WTC11 (cell line): Measurements from ENCODE around the gene TMEM223. TPM values are rescaled to one million over a fixed set of nuclear protein-coding genes. Genes with fewer than 3 reads are reported as not detected.
"Not testable (repeated sequence)": the region's sequence is repeated elsewhere in the genome, so short reads cannot be mapped to it uniquely, and the experiment has no call there.

Experiments used
- ATAC-seq: fragments of 200-7000 bp; cut with Tn5 transposase; 2 replicates; pipeline ENCODE4 v1.10.0; 2021; ENCODE audit warnings: mild to moderate bottlenecking, moderate library complexity
- CTCF ChIA-PET: fragments of 300-600 bp; sonication (Branson Sonifier 250); formaldehyde crosslinking; loops from one replicate; lab custom pipeline; 2021; ENCODE audit warnings: antibody characterized with exemption; lab: Charles Lee
- POLR2A ChIA-PET: fragments of 350-600 bp; sonication (Branson Sonifier 250); formaldehyde crosslinking; loops from one replicate; lab custom pipeline; 2021; ENCODE audit warnings: antibody characterized with exemption; lab: Charles Lee
- DNase-seq: peaks from one replicate; pipeline ENCODE4 v3.0.0; 2021; ENCODE audit warnings: low spot score
- H3K27ac Mint-ChIP-seq: 2 replicates; pipeline ENCODE4 v1.8.0; 2021; ENCODE audit warnings: mixed read lengths
- H3K27me3 Mint-ChIP-seq: 2 replicates; pipeline ENCODE4 v1.8.0; 2021; ENCODE audit warnings: low read depth, mild to moderate bottlenecking, moderate library complexity, mixed read lengths
- H3K36me3 Mint-ChIP-seq: 2 replicates; pipeline ENCODE4 v1.8.0; 2021; ENCODE audit warnings: mixed read lengths
- H3K4me1 Mint-ChIP-seq: 2 replicates; pipeline ENCODE4 v1.8.0; 2022; ENCODE audit warnings: mixed read lengths
- H3K4me3 Mint-ChIP-seq: 2 replicates; pipeline ENCODE4 v1.8.0; 2021; ENCODE audit warnings: mild to moderate bottlenecking, moderate library complexity, mixed read lengths
- H3K9me3 Mint-ChIP-seq: 2 replicates; pipeline ENCODE4 v1.8.0; 2021; ENCODE audit warnings: mixed read lengths
- ETV6 ChIP-seq: sonication (generic); formaldehyde crosslinking; IDR thresholded peaks from 2 replicates; pipeline ENCODE4 v1.8.1; 2022; ENCODE audit warnings: mild to moderate bottlenecking, missing genetic modification reagents
- FOXK1 ChIP-seq: sonication (generic); formaldehyde crosslinking; IDR thresholded peaks from 2 replicates; pipeline ENCODE4 v1.8.0; 2022; ENCODE audit warnings: mild to moderate bottlenecking, moderate library complexity, missing genetic modification reagents
- MLX ChIP-seq: sonication (generic); formaldehyde crosslinking; IDR thresholded peaks from 2 replicates; pipeline ENCODE4 v1.8.1; 2023; ENCODE audit warnings: mild to moderate bottlenecking, missing genetic modification reagents, moderate library complexity
- MYBL2 ChIP-seq: sonication (generic); formaldehyde crosslinking; IDR thresholded peaks from 2 replicates; pipeline ENCODE4 v1.8.1; 2023; ENCODE audit warnings: mild to moderate bottlenecking, moderate library complexity, missing genetic modification reagents
- NFE2L1 ChIP-seq: sonication (generic); formaldehyde crosslinking; IDR thresholded peaks from 2 replicates; pipeline ENCODE4 v1.8.1; 2023; ENCODE audit warnings: missing genetic modification reagents
- NFYB ChIP-seq: sonication (generic); formaldehyde crosslinking; conservative IDR thresholded peaks from 2 replicates; pipeline ENCODE4 v1.8.0; 2022; ENCODE audit warnings: low read depth, missing genetic modification reagents
- SP1 ChIP-seq: sonication (generic); formaldehyde crosslinking; conservative IDR thresholded peaks from 2 replicates; pipeline ENCODE4 v1.8.1; 2022; ENCODE audit warnings: missing genetic modification reagents
- STAT6 ChIP-seq: sonication (generic); formaldehyde crosslinking; conservative IDR thresholded peaks from 2 replicates; pipeline ENCODE4 v1.8.1; 2023; ENCODE audit warnings: mild to moderate bottlenecking, low read depth, missing genetic modification reagents, moderate library complexity
- TEAD1 ChIP-seq: sonication (generic); formaldehyde crosslinking; IDR thresholded peaks from 2 replicates; pipeline ENCODE4 v1.8.0; 2022; ENCODE audit warnings: mild to moderate bottlenecking, missing genetic modification reagents
- USF1 ChIP-seq: sonication (generic); formaldehyde crosslinking; IDR thresholded peaks from 2 replicates; pipeline ENCODE4 v1.8.0; 2022; ENCODE audit warnings: mild to moderate bottlenecking, missing genetic modification reagents
- ZNF532 ChIP-seq: fragments of 250-450 bp; sonication (Bioruptor Pico); IDR thresholded peaks from 2 replicates; pipeline ENCODE4 v1.9.0; 2021; ENCODE audit warnings: mild to moderate bottlenecking, borderline replicate concordance
- ZNF671 ChIP-seq: fragments of 250-450 bp; sonication (Bioruptor Pico); IDR thresholded peaks from 2 replicates; pipeline ENCODE4 v1.8.0; 2021; ENCODE audit warnings: mild to moderate bottlenecking
- total RNA-seq: library from RNA; stranded (reverse); gene quantifications from 3 replicates; pipeline ENCODE4 v1.2.3, GENCODE V29; 2021
- TF ChIP-seq, protein P1 (sequence below): sonication (generic); formaldehyde crosslinking; IDR thresholded peaks from 2 replicates; pipeline ENCODE4 v1.8.1; 2022; ENCODE audit warnings: missing genetic modification reagents, borderline replicate concordance
- TF ChIP-seq, protein P2 (sequence below): sonication (generic); formaldehyde crosslinking; IDR thresholded peaks from 2 replicates; pipeline ENCODE4 v1.8.0; 2022; ENCODE audit warnings: mild to moderate bottlenecking, missing genetic modification reagents
- TF ChIP-seq, protein P3 (sequence below): fragments of 250-450 bp; sonication (Bioruptor Pico); IDR thresholded peaks from 2 replicates; pipeline ENCODE4 v1.9.0; 2021; ENCODE audit warnings: mild to moderate bottlenecking

The TMEM223 gene
- total RNA-seq, 1 experiment from 2014 or later = 26.4 TPM

DNA sequence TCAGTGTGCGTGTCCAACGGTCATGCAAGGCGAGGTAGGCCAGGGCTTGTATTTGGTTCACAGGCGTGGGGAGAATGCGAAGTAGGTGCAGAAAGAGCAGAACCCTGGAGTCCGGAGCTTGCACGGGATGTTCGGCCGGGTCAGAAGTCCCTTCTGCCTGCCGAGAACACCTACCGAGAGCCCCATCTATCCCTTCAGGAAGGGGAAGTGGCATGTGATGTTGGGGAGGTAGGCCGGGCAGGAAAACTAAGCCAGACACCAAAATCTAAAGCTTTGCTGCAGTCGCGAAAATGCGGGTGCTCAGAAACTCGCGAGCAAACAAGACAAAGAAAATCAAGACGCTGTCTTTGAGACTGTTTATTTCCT lies 21.0 kb downstream of the TMEM223 start (continued):
- TF ChIP-seq STAT6 (CRISPR knock-in tag) (no peak), ZNF532 (CRISPR knock-in tag) (no peak), TEAD1 (0 out of 2 replicates have a peak, but pooled peaks have one; percentile 11)
- TF ChIP-seq, protein P1, sequence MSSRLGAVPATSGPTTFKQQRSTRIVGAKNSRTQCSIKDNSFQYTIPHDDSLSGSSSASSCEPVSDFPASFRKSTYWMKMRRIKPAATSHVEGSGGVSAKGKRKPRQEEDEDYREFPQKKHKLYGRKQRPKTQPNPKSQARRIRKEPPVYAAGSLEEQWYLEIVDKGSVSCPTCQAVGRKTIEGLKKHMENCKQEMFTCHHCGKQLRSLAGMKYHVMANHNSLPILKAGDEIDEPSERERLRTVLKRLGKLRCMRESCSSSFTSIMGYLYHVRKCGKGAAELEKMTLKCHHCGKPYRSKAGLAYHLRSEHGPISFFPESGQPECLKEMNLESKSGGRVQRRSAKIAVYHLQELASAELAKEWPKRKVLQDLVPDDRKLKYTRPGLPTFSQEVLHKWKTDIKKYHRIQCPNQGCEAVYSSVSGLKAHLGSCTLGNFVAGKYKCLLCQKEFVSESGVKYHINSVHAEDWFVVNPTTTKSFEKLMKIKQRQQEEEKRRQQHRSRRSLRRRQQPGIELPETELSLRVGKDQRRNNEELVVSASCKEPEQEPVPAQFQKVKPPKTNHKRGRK (CRISPR knock-in tag) = 0 out of 2 replicates have a peak, but pooled peaks have one; percentile 14

GRCh38 chr11:62760867-62761227 lies 31.0 kb downstream of the TMEM223 start:
- not testable (repeated sequence) for H3K9me3 Mint-ChIP-seq, H3K27me3 Mint-ChIP-seq, ATAC-seq
- POLR2A ChIA-PET = interaction anchor here (0.6 to 1.4 kb wide), 5 partner anchors 55 to 1483 kb away, joined by 3 to 6 read pairs (median 5); partner anchors contain the start of genes C11orf98 and CSKMT
- H3K27ac Mint-ChIP-seq = peak overlapping the region; percentile 95
- CTCF ChIA-PET = interaction anchor here (0.6 to 5.4 kb wide), 6 partner anchors 10 to 169 kb away, joined by 3 to 66 read pairs (median 4); partner anchors contain the start of genes HNRNPUL2, TAF6L, TMEM179B and TTC9C
- peak overlapping the region; percentile 89 for H3K4me3 Mint-ChIP-seq
- DNase-seq = peak; percentile 32
- H3K36me3 Mint-ChIP-seq = peaks cover 21% of the 10 kb centered on the region
- peaks cover 32% of the 10 kb centered on the region for H3K4me1 Mint-ChIP-seq

DNA sequence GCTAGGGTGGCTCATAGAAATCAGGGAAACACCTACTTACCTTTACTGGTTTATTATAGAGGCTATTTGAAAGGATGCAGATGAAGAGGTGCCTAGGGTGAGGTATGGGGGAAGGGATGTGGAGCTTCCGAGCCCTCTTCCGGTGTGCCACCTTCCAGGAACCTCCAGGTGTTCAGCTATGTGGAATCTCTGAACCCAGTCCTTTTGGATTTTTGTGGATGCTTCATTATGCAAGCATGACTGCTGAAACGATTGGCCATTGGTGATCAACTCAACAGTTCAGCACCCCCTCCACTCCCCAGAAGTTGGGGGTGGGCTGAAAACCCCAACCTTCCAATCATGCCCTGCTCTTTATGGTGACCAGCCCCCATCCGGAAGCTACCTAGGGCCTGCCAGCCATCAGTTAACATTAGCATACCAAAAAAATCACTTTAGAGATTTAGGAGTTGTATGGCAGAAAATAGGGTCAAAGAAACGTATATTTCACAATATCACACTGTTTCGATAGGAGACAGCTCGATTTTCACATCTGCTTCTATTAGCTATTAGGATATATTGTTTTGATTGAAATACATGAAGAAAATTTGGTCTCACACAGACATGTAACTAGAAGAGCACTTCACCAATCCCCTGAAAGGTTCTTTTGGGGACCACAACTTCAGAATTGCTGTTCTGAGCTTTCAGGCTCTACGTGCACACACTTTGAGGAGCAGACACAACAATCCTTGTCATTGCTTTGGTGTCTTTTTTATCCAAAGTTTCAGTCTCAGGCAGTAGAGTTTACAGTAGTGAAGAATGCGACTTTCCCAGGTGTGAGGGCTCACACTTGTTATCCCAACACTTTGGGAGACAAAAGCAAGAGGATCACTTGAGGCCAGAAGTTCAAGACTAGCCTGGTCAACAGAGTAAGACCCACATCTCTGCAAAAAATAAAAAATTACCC lies 33.7 kb downstream of the TMEM223 start:
- peak overlapping the region; percentile 98 for H3K27ac Mint-ChIP-seq
- H3K4me1 Mint-ChIP-seq = peaks cover 44% of the 10 kb centered on the region
- H3K9me3 Mint-ChIP-seq = no peaks in the 10 kb centered on the region
- peak; percentile 78 for DNase-seq
- H3K27me3 Mint-ChIP-seq = no peaks in the 10 kb centered on the region; the same call in 1 of the 2 replicates
- H3K4me3 Mint-ChIP-seq = peak overlapping the region; percentile 91
- ATAC-seq = peak; percentile 50
- peaks cover 13% of the 10 kb centered on the region for H3K36me3 Mint-ChIP-seq
- ChIA-PET CTCF (interaction anchor here (0.6 to 5.4 kb wide), 9 partner anchors 12 to 1161 kb away, joined by 3 to 66 read pairs (median 4); partner anchors contain the start of genes C11orf98, CSKMT, HNRNPUL2 and STX5), POLR2A (interaction anchor here (0.5 to 3.4 kb wide), 13 partner anchors 10 to 98 kb away, joined by 3 to 14 read pairs (median 5); partner anchors contain the start of genes C11orf98, CSKMT, HNRNPUL2 and TAF6L)
- peak; percentile 90 for TF ChIP-seq ETV6 (CRISPR knock-in tag)
- no peak for TF ChIP-seq ZNF671
- no peak for TF ChIP-seq MLX (CRISPR knock-in tag)
- TF ChIP-seq, protein P2, sequence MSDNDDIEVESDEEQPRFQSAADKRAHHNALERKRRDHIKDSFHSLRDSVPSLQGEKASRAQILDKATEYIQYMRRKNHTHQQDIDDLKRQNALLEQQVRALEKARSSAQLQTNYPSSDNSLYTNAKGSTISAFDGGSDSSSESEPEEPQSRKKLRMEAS (CRISPR knock-in tag) = no peak; the same call in 1 of the 2 replicates
- TF ChIP-seq USF1 = no peak
- peak; percentile 35; the same call in 1 of the 2 replicates for TF ChIP-seq TEAD1
- 0 out of 2 replicates have a peak, but pooled peaks have one; percentile 31 for TF ChIP-seq NFE2L1
- TF ChIP-seq FOXK1 (CRISPR knock-in tag) = peak; percentile 44; the same call in 1 of the 2 replicates
- TF ChIP-seq, protein P3, sequence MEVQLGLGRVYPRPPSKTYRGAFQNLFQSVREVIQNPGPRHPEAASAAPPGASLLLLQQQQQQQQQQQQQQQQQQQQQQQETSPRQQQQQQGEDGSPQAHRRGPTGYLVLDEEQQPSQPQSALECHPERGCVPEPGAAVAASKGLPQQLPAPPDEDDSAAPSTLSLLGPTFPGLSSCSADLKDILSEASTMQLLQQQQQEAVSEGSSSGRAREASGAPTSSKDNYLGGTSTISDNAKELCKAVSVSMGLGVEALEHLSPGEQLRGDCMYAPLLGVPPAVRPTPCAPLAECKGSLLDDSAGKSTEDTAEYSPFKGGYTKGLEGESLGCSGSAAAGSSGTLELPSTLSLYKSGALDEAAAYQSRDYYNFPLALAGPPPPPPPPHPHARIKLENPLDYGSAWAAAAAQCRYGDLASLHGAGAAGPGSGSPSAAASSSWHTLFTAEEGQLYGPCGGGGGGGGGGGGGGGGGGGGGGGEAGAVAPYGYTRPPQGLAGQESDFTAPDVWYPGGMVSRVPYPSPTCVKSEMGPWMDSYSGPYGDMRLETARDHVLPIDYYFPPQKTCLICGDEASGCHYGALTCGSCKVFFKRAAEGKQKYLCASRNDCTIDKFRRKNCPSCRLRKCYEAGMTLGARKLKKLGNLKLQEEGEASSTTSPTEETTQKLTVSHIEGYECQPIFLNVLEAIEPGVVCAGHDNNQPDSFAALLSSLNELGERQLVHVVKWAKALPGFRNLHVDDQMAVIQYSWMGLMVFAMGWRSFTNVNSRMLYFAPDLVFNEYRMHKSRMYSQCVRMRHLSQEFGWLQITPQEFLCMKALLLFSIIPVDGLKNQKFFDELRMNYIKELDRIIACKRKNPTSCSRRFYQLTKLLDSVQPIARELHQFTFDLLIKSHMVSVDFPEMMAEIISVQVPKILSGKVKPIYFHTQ (CRISPR knock-in tag) = no peak
- 0 out of 2 replicates have a peak, but pooled peaks have one; percentile 39 for TF ChIP-seq MYBL2 (CRISPR knock-in tag)
- TF ChIP-seq NFYB (CRISPR knock-in tag) = peak; percentile 46; the same call in 1 of the 2 replicates
- TF ChIP-seq SP1 = peak; percentile 69
